ENCODE data around the gene MXRA8.
A peak's percentile ranks its signal among the peaks of the same experiment; 100 is the strongest.

MXRA8 gene

DNA sequence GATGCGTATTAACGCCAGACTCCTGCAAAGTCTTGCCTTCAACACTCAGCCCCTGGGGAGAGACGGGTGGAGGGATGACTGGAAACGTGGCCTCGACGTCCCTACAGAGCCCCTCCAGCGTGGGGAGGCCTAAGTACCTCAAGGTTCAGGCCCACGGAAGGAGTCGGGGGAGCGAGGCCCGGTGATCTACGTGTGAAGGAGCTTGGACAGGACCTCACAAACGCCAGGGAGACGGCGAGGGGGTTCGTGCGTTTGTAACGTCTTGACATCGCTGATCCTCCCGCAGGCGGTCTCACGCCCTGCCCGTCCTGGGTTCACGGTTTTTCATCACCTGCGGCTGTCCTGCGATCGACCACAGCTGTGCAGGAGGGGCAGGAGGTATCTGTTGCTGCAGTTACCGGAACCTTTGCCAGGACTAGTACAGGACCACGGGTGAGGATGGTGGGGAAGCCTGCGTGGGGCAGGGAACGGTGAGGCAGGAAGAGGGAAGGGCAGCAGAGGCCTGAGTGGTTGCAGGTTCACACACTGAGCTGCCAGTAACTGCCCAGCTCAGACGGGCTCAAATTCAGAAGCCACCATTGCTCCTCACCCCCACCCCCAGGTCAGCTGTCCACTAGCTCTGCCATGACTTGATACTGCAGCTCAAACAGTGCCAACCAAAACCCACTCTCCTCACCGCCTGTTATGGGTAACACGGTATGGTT, 41.7 kb upstream of the MXRA8 start:
- TF ChIP-seq FOXP2 (optimal IDR thresholded peaks at IDR 0.05; ENCODE audit: borderline replicate concordance, extremely low read depth, extremely low read length, insufficient read depth) (no peak), POLR2AphosphoS5 (IDR thresholded peaks at IDR 0.05; ENCODE audit: low read depth, low read length) (no peak; the same call in 1 of the 2 replicates), SIN3A (IDR thresholded peaks at IDR 0.05; ENCODE audit: borderline replicate concordance, insufficient read depth, low read length) (0 out of 2 replicates have a peak, but pooled peaks have one; percentile 44), TAF1 (IDR thresholded peaks at IDR 0.05; ENCODE audit: borderline replicate concordance, insufficient read depth, low read length) (peak; percentile 38; the same call in 1 of the 2 replicates)
- TF ChIP-seq, protein P1, sequence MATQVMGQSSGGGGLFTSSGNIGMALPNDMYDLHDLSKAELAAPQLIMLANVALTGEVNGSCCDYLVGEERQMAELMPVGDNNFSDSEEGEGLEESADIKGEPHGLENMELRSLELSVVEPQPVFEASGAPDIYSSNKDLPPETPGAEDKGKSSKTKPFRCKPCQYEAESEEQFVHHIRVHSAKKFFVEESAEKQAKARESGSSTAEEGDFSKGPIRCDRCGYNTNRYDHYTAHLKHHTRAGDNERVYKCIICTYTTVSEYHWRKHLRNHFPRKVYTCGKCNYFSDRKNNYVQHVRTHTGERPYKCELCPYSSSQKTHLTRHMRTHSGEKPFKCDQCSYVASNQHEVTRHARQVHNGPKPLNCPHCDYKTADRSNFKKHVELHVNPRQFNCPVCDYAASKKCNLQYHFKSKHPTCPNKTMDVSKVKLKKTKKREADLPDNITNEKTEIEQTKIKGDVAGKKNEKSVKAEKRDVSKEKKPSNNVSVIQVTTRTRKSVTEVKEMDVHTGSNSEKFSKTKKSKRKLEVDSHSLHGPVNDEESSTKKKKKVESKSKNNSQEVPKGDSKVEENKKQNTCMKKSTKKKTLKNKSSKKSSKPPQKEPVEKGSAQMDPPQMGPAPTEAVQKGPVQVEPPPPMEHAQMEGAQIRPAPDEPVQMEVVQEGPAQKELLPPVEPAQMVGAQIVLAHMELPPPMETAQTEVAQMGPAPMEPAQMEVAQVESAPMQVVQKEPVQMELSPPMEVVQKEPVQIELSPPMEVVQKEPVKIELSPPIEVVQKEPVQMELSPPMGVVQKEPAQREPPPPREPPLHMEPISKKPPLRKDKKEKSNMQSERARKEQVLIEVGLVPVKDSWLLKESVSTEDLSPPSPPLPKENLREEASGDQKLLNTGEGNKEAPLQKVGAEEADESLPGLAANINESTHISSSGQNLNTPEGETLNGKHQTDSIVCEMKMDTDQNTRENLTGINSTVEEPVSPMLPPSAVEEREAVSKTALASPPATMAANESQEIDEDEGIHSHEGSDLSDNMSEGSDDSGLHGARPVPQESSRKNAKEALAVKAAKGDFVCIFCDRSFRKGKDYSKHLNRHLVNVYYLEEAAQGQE (IDR thresholded peaks at IDR 0.05; ENCODE audit: insufficient read depth in 1 of 2, low read depth in 2 of 2, low read length in 2 of 2): no peak

DNA sequence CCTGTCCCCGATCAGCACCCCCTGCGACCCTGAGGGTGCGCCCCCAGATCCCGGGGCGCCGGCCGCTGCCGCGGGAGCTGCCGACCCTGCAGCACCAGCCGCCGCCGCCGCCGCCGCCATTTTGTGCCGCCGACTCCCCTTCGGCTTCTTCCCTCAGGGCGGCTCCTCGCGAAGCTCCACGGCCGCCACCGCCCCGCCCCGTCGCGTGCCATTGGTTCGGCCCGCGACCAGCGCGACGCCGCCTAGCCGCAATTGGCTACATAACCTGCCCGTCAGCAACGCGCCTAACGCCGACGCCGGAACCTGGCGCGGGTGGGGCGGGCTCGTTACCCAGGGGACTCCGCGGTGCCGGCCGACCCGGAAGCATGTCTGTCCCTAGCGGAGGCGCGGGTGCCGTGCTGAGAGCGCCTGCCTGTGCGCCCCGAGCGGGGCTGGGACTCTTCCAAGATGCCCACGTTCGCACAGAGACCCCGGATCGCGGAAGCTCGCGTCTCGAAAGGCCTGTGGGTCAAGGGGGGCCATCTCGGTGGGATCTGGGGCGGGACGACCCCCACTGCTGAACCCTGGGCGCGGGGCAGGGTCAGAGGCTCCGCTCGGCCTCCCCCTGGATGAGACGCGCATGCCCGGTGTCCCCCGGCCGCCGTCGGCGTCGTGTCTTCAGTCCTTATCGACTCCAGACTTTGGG, 41.0 kb upstream of the MXRA8 start, which contains the start of gene CCNL2:
TSS of gene CCNL2 (minus strand) at position 149 of the 685 bp plus-strand sequence. CDS start at position 120, 29 bp downstream.
- TF ChIP-seq POLR2AphosphoS5 (IDR thresholded peaks at IDR 0.05; ENCODE audit: low read depth, low read length): peak; percentile 89
- TF ChIP-seq, protein P1 (IDR thresholded peaks at IDR 0.05; ENCODE audit: insufficient read depth in 1 of 2, low read depth in 2 of 2, low read length in 2 of 2): no peak
- no peak for TF ChIP-seq FOXP2 (optimal IDR thresholded peaks at IDR 0.05; ENCODE audit: borderline replicate concordance, extremely low read depth, extremely low read length, insufficient read depth)
- TF ChIP-seq TAF1 (IDR thresholded peaks at IDR 0.05; ENCODE audit: borderline replicate concordance, insufficient read depth, low read length): peak; percentile 84
- peak; percentile 70; the same call in 1 of the 2 replicates for TF ChIP-seq SIN3A (IDR thresholded peaks at IDR 0.05; ENCODE audit: borderline replicate concordance, insufficient read depth, low read length)

DNA sequence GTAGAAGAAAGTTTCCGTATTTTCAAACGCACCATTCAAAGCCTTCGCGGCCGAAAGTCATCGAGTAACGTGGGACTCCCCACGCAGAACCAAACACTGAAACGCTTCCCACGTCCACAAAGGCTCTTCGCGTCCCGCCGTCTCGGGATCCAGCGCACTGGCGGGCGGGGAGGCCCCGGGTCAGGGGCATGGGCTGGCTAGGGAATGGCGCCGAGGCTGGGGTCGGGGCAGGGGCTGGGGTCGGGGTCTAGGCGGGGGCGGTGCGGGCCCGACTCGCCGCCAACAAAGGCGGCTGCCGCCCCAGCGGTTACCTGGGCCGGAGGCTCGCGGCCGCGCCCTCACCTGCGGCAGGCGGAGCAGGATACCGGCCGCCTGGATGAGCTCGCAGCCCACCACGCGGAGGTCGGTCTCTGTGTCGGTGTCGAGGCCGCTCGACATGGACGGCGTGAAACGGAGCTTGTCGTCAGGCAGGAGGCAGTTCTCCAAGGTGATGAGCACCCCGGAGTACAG, 40.4 kb upstream of the MXRA8 start:
- TF ChIP-seq, protein P1 (IDR thresholded peaks at IDR 0.05; ENCODE audit: insufficient read depth in 1 of 2, low read depth in 2 of 2, low read length in 2 of 2): no peak
- TF ChIP-seq FOXP2 (optimal IDR thresholded peaks at IDR 0.05; ENCODE audit: borderline replicate concordance, extremely low read depth, extremely low read length, insufficient read depth) (no peak), TAF1 (IDR thresholded peaks at IDR 0.05; ENCODE audit: borderline replicate concordance, insufficient read depth, low read length) (no peak), SIN3A (IDR thresholded peaks at IDR 0.05; ENCODE audit: borderline replicate concordance, insufficient read depth, low read length) (no peak), POLR2AphosphoS5 (IDR thresholded peaks at IDR 0.05; ENCODE audit: low read depth, low read length) (no peak)

DNA sequence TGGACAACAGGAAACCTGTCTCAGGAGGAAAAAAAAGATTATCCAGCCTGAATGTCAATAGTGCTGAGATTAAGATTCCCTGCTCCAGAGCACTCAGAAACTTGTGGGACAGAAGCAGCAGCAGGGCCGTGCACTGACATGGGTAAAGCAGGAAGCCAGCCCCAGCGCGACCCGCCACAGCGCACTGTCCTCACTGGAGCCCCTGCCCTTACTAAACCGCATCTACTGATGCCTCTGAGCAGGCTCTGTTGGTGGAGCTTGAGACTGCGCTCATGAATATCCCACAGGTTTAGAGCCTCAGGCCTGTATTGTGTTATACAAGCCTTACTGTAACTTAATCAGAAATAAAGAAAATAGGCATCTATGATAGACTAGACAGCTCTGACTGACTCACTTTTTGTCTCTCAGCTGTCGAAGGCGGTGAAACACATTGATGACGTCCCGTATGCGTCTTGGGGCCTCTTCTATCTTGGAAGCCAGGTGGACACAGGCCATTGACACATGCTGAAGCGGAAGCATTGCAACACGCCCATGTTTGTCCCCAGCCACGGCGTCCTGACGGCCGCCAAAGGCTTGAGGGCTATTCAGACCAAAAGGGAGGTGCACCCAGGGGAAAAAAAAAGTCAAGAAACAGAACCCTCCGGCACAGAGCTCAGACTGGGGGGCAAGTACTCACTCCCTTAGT, 39.6 kb upstream of the MXRA8 start:
- TF ChIP-seq SIN3A (IDR thresholded peaks at IDR 0.05; ENCODE audit: borderline replicate concordance, insufficient read depth, low read length) (no peak), FOXP2 (optimal IDR thresholded peaks at IDR 0.05; ENCODE audit: borderline replicate concordance, extremely low read depth, extremely low read length, insufficient read depth) (no peak), TAF1 (IDR thresholded peaks at IDR 0.05; ENCODE audit: borderline replicate concordance, insufficient read depth, low read length) (no peak), POLR2AphosphoS5 (IDR thresholded peaks at IDR 0.05; ENCODE audit: low read depth, low read length) (no peak)
- TF ChIP-seq, protein P1 (IDR thresholded peaks at IDR 0.05; ENCODE audit: insufficient read depth in 1 of 2, low read depth in 2 of 2, low read length in 2 of 2): no peak
